ENCODE data around the gene HPCAL1. TPM values are rescaled to one million over a fixed set of nuclear protein-coding genes. Genes with fewer than 3 reads are reported as not detected.

The HPCAL1 gene
- total RNA-seq, 3 donors from 2014 or later = 42.0 to 98.1 (median 47.7) TPM

DNA sequence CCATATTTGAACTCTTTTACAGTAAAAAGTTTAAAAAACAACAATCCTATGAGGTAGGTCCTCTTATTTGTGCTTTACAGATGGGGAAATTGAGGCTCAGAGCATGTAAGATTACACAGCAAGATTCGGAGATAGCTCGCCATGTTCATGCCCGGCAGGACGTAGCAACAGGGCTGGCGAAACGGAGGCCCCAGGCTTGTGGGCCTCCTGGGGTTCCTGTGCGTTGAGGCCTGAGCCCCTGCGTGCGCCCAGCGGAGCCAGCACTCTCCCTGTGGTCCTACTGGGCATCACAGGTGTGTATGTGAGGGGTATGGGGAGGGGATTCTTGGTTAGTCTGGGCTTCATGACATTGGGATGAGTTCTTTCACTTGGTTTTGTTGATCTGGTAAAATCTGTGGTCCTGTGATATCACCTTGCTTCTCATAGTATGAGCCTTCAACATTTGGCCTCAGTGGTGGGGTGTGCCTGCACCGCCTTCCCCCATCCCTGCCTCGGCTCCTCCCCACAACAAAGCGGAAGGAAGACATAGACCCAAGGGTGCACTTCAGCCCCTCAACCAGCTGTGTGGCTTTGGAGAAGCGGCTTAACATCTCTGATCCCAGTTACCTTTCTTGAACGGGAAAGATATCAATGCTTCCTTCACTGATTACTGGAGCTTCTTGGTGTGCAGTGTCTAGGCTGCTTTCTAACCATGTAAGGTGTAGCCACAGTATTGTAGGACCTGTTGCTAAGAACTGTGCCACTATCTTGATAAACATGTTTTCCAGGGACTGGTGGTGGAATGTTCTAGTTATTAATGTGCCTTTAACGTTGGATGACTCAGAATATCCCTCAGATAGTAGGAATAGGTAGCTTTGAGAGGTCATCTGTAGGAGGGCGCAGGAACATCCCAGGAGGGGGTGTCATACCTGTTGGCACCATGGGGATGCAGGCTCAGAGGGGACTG lies 37.2 kb downstream of the HPCAL1 start:
- no peak overlapping the region for H3K4me3 ChIP-seq
- DNase-seq (no peak), ATAC-seq (no peak)
- H3K36me3 ChIP-seq (ENCODE audit: low read depth) = no peaks in the 10 kb centered on the region
- H3K9me3 ChIP-seq = no peaks in the 10 kb centered on the region
- TF ChIP-seq, protein P1, sequence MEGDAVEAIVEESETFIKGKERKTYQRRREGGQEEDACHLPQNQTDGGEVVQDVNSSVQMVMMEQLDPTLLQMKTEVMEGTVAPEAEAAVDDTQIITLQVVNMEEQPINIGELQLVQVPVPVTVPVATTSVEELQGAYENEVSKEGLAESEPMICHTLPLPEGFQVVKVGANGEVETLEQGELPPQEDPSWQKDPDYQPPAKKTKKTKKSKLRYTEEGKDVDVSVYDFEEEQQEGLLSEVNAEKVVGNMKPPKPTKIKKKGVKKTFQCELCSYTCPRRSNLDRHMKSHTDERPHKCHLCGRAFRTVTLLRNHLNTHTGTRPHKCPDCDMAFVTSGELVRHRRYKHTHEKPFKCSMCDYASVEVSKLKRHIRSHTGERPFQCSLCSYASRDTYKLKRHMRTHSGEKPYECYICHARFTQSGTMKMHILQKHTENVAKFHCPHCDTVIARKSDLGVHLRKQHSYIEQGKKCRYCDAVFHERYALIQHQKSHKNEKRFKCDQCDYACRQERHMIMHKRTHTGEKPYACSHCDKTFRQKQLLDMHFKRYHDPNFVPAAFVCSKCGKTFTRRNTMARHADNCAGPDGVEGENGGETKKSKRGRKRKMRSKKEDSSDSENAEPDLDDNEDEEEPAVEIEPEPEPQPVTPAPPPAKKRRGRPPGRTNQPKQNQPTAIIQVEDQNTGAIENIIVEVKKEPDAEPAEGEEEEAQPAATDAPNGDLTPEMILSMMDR (IDR thresholded peaks at IDR 0.05) = no peak
- intact Hi-C loops (cut with DNase I, micrococcal nuclease) = no loop called here
- no peaks in the 10 kb centered on the region for H3K4me1 ChIP-seq (ENCODE audit: low read depth)

DNA sequence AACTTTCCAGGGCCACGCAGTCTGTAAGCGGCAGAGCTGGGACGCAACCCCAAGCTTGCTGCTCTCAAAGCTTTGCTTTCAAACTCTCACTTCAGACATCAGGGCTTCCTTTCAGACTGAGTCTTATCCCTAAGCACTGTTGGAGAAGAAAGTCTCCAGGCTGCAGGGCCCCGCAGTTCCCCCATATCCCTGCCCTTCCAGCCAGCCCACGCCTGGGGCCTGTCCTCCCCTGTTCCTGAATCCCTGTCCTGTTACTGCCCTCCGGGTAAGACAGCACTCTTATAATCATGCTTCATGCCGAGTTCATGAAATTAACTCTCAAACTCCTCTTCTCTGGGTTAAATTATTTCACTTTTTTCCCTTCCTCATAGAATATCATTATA lies 37.9 kb downstream of the HPCAL1 start:
- intact Hi-C loops (cut with DNase I, micrococcal nuclease) = no loop called here
- no peak overlapping the region for H3K4me3 ChIP-seq
- TF ChIP-seq, protein P1 (IDR thresholded peaks at IDR 0.05) = no peak
- DNase-seq = no peak
- no peaks in the 10 kb centered on the region for H3K4me1 ChIP-seq (ENCODE audit: low read depth)
- no peak for ATAC-seq
- no peaks in the 10 kb centered on the region for H3K9me3 ChIP-seq
- no peaks in the 10 kb centered on the region for H3K36me3 ChIP-seq (ENCODE audit: low read depth)

DNA sequence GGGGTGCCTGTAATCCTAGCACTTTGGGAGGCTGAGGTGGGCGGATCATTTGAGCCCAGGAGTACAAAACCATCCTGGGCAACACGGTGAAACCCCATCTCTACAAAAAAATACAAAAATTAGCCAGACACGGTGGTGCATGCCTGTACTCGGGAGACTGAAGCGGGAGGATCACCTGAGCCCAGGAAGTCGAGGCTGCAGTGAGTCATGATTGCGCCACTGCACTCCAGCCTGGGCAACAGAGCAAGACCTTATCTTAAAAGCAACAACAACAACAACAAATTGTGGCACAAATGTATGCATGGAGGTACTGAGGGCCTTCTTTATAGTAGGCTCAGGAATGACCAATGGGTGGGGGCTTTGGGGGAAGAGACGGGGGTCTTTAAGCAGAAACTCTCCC lies 38.5 kb downstream of the HPCAL1 start:
- no peaks in the 10 kb centered on the region for H3K36me3 ChIP-seq (ENCODE audit: low read depth)
- ATAC-seq (no peak), DNase-seq (no peak)
- TF ChIP-seq, protein P1 (IDR thresholded peaks at IDR 0.05) = no peak
- H3K9me3 ChIP-seq = no peaks in the 10 kb centered on the region
- intact Hi-C loops (cut with DNase I, micrococcal nuclease) = no loop called here
- H3K4me3 ChIP-seq = no peak overlapping the region
- no peaks in the 10 kb centered on the region for H3K4me1 ChIP-seq (ENCODE audit: low read depth)

DNA sequence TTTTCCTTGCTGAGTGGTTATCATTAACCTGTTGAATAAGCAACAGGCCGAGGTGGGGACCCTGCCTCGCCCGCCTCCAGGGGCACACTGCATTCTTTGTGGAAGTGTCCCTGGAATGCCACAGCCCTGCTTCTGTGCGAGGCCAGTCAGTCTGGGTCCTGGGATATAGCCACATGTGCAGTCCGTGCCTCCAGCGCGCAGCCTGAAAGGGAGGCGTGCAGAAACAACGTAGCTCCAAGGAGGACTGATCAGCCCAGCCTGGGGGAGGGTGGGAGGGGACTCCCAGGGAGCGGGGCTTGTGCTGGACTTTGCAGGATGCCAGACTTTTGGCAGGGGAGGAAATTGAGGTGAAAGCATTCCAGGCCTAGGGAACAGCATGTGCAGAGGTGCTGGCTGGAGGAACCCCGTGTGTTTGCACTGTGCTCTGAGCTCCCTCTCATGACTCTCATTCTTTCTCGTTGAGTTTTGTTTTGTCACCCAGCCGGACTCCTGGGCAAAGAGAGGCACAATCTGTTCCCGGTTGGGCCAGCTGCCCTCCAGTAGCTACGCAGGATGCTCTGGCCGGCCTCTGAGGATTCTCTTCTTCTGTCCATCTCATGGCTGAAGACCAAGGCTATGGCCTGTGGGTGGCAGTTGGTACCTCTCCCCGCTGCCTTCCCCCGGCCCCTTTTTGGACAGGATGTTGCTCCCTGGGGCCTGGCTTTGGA lies 39.7 kb downstream of the HPCAL1 start:
- no peaks in the 10 kb centered on the region for H3K36me3 ChIP-seq (ENCODE audit: low read depth)
- H3K4me1 ChIP-seq (ENCODE audit: low read depth) = peaks cover 5% of the 10 kb centered on the region
- DNase-seq = no peak
- intact Hi-C loops (cut with DNase I, micrococcal nuclease) = no loop called here
- TF ChIP-seq, protein P1 (IDR thresholded peaks at IDR 0.05) = no peak
- ATAC-seq = no peak
- H3K4me3 ChIP-seq = no peak overlapping the region
- no peaks in the 10 kb centered on the region for H3K9me3 ChIP-seq

DNA sequence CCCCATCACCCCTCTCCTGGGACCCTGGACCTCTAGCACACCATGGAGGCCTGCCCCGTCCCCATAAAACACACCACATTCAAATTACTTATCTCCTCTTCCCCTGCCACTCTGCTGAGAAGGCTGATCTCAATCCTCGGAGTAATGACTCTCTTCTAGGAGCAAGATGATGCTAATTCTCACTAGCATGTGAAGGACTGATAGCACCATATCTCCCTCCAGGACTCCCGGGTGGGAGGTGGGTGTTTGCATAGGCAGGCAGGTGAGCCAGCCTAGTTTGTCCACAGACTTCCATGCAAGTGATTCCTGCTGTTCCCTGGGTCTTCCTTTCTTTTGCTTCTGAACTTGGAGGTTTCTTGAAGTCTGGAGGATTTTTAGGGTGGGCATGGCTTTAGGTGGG lies 40.5 kb downstream of the HPCAL1 start:
- H3K4me1 ChIP-seq (ENCODE audit: low read depth) = peaks cover 6% of the 10 kb centered on the region

More for the DNA sequence above, 40.5 kb downstream of the HPCAL1 start:
- ATAC-seq (no peak), DNase-seq (no peak)
- TF ChIP-seq, protein P1 (IDR thresholded peaks at IDR 0.05) = no peak
- intact Hi-C loops (cut with DNase I, micrococcal nuclease) = no loop called here
- Histone ChIP-seq H3K9me3 (no peaks in the 10 kb centered on the region), H3K4me3 (no peak overlapping the region), H3K36me3 (ENCODE audit: low read depth) (no peaks in the 10 kb centered on the region)
